Measurements from ENCODE around the gene HMG20A. TPM values are rescaled to one million over a fixed set of nuclear protein-coding genes. Genes with fewer than 3 reads are reported as not detected.

HMG20A gene
- total RNA-seq, 1 donor: 20.7 TPM

DNA sequence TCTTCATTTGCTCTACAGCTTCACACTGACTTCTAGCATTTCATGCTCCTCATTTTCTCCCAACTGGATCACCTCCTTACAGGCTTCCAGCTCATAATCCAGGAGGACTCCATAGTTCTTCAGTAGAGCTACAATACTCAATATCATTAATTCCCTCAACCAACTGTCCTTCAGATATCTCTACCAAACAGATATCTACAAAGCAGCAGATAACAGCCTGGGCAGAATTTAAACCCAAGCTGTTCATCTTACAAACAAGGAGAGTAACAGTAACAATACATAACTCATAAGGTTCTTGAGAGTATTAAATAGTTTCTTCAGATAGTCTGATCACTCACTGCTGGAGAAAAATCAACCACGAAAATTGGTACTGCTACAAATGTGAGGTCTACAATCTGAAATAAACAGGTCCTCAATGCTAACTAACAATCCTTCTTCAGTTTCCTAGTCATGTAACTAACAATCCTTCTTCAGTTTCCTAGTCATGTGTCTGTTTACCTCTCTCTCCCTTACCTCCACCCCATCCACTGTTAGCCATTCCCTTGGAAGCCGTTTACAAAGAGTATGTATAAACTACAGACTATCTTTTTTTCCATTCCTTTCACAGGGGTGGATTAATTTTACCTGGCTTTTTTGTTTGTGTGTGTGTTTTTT, 5.8 kb upstream of the HMG20A start:
- H3K27me3 ChIP-seq (ENCODE audit: insufficient read depth, low read length): no peaks in the 10 kb centered on the region
- H3K4me3 ChIP-seq (ENCODE audit: low read length): no peak overlapping the region
- H3K9me3 ChIP-seq (ENCODE audit: low read depth, low read length): no peaks in the 10 kb centered on the region
- H3K4me1 ChIP-seq (ENCODE audit: insufficient read depth, low read length): peaks cover 30% of the 10 kb centered on the region

DNA sequence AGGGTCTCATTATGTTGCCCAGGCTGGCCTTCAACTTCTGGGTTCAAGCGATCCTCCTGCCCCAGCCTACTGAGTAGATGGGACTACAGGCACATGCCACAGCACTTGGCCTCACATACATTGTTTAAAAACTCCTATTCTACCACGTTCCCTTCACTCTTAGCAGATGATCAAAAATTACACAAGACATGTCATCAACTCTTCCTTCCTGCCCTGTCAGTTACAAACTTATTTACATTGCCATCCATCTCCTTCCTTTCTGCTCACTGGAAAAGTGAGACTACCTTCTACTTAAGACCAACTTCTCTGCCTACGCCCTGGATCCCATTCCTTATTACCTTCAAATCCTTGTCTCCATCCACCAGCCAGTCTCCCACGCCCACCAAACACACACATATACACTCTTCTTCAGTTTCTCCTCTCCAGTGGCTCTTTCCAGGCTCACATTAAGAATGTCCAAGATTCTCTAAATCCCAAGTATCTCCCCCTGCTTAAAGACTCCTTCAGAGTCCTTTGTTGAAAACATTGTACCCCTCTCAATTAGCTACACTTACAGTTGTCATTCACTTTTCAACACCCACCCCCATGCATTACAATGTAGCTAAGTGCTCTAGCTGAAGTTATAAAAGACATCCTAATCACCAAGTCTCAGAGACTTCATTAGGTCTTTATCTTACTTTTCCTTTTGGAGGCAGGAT, 5.1 kb upstream of the HMG20A start:
- Histone ChIP-seq H3K4me3 (ENCODE audit: low read length) (no peak overlapping the region), H3K4me1 (ENCODE audit: insufficient read depth, low read length) (peaks cover 27% of the 10 kb centered on the region)

DNA sequence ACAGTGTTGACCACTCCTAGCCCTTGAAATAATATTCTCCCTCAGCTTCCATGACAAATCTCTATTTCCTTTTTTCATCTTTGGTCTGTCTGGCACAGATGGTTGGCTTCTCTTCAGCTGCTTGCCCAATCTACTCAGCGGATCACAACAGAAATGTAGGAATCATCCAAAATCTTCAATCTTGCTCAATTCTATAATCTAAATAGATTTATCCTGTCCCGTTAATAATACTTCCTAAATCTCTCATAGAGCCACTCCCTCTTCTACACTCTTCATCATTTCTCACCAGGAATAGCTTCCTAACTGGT, 4.6 kb upstream of the HMG20A start:
- no peak overlapping the region for H3K4me3 ChIP-seq (ENCODE audit: low read length)
- H3K9me3 ChIP-seq (ENCODE audit: low read depth, low read length): no peaks in the 10 kb centered on the region
- H3K27me3 ChIP-seq (ENCODE audit: insufficient read depth, low read length): no peaks in the 10 kb centered on the region
- H3K4me1 ChIP-seq (ENCODE audit: insufficient read depth, low read length): peaks cover 27% of the 10 kb centered on the region

More for the DNA sequence above, 5.1 kb upstream of the HMG20A start:
- H3K27me3 ChIP-seq (ENCODE audit: insufficient read depth, low read length): no peaks in the 10 kb centered on the region
- H3K9me3 ChIP-seq (ENCODE audit: low read depth, low read length): no peaks in the 10 kb centered on the region

DNA sequence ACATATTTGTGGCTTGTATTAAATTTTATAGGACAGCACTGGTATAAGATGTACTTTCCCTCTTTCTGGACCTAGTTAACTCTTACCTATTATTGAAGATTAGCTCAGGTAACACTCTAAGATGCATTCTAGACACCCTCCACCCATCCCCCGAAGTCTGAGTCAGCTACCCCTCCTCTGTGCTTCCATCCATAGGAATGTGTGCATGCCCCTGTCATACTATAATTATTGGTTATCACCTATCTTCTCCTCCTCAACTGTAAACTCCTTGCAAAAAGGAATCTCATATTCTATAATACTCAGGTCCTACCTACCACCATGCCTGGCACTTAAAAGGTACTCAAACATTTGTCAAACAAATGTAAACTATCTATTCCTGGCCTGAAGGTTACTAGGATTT, 3.7 kb upstream of the HMG20A start:
- H3K27me3 ChIP-seq (ENCODE audit: insufficient read depth, low read length): no peaks in the 10 kb centered on the region
- H3K9me3 ChIP-seq (ENCODE audit: low read depth, low read length): no peaks in the 10 kb centered on the region
- H3K4me3 ChIP-seq (ENCODE audit: low read length): no peak overlapping the region
- peaks cover 35% of the 10 kb centered on the region for H3K4me1 ChIP-seq (ENCODE audit: insufficient read depth, low read length)

DNA sequence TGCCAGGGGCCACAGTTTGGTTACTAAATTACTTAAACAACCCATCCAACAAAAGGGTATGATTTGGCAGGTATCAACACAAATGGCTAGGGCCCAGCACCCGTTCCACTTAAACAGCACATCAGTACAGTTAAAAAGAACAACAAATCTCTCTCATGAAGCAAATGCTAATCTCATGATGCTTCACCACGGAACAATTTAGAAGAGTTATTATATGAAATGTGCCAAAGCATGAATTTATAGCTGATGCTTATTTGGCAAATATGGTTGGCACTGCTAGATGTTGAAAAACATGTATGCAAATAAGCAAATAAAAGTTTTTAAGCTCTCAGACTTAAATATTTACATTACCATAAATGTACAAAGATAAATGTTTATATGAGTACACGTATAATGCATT, 3.1 kb upstream of the HMG20A start:
- no peaks in the 10 kb centered on the region for H3K27me3 ChIP-seq (ENCODE audit: insufficient read depth, low read length)
- peaks cover 38% of the 10 kb centered on the region for H3K4me1 ChIP-seq (ENCODE audit: insufficient read depth, low read length)
- H3K9me3 ChIP-seq (ENCODE audit: low read depth, low read length): no peaks in the 10 kb centered on the region
- H3K4me3 ChIP-seq (ENCODE audit: low read length): no peak overlapping the region

DNA sequence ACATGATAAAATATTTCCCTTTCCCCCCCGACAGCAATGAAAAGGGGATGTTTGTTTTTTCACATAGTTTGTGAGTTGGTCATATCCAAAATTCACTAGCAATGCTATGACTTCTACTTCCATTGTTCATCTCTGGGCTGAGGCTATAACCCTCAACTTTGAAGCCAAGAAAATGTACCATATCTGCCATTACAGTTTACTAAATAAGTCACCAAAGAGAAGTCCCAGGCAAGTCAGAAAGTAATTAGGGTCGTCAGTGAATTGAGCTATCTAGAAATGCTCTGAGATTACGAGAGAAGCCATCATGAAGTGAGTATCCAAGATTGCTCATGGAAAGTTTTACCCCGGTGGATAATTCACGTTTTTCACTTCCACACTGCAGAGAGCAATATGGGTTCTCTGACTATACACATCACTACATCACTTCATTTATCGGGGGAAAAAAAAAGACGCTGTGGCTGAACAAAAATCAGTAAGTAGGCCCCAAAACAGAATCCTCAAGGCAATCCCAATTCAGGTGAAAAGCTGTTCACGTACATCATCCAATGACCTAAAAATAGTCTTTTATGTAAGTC, 2.2 kb upstream of the HMG20A start:
- no peaks in the 10 kb centered on the region for H3K9me3 ChIP-seq (ENCODE audit: low read depth, low read length)
- no peaks in the 10 kb centered on the region for H3K27me3 ChIP-seq (ENCODE audit: insufficient read depth, low read length)
- H3K4me3 ChIP-seq (ENCODE audit: low read length): no peak overlapping the region
- peaks cover 38% of the 10 kb centered on the region for H3K4me1 ChIP-seq (ENCODE audit: insufficient read depth, low read length)

DNA sequence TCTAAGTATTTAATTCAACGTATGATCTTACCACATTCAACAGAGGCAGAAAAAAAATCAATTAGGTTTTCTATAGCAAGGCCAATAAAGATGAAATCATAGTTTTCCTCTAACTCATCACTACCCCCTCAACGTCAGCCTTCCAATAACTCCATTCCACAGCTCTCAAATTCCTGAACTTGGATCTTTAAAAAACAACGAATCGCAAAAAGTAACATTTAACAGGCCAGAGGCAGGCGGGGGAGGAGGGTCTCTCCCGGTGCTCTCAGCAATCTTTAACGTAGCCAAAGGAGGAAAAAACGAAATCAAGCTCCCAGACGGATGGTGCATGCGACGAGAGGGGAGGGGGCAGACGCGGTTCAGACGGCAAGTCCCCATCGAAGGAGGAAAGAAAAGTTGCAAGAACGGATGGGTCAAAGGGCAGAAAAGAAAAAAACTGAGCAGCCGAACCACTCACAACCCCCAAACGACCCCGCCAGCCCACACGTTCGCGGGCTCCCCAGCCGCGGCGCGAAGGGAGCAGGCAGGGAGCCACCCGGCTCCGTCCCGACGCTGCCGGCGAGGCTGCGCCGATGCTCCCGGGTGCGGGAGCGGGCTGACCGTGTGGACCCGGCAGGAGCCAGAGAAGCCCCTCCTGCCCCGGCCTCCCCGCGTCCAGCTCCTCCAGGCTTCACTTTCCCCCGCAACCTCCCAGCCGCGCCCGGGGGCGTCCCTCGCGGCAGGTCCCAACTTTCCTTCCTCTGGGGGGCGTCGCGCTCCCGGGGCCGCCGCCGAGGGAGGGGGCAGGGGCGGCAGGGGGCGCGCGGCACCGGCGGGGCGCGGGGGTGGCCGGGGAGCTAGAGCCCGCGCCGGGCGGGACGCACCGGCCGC, 1.5 kb upstream of the HMG20A start:
- H3K9me3 ChIP-seq (ENCODE audit: low read depth, low read length): no peaks in the 10 kb centered on the region
- H3K27me3 ChIP-seq (ENCODE audit: insufficient read depth, low read length): no peaks in the 10 kb centered on the region
- peak overlapping the region; percentile 94 for H3K4me3 ChIP-seq (ENCODE audit: low read length)
- H3K4me1 ChIP-seq (ENCODE audit: insufficient read depth, low read length): peaks cover 38% of the 10 kb centered on the region

DNA sequence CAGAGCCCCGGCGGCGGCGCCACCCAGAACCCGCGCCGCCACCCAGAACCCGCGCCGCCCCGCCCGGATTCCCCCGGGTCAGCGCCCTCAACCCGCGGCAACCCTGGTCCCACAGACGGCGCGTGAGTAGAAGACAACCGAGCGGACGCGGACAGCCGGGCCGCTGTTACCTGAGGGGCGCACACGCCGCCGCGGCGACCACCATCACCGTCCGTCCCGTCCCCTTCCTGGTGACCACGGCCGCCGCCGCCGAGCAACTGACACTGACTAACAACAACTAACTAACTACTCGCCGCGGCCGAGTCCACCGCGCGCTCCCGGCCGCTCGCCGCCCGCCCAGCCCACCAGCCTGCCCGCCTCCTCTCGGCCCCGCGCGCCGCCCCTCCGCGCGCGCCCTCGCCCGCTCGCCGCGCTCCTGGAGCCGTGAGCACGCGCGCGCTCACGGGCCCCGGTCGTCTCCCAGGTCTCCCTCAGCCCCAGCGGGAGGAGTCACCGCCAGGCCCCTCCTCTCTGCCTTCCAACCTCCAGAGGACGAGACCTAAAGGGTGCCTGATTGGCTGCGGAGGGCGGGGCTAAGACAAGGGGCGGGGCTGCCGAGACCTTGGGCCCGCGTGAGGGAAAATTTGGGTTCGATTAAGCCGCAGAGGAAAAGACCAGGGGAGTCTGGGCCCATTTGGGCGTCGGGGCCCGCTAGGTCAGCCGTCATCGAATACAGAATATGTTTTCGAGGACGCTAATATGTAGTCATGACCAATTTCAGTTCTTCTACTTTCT, 665 bp upstream of the HMG20A start, which contains the start of gene PEAK1:
Gene PEAK1 (minus strand): TSS at position 269 of the 774 bp plus-strand sequence. CDS start 238,178 bp downstream, outside the sequence.
- peaks cover 33% of the 10 kb centered on the region for H3K4me1 ChIP-seq (ENCODE audit: insufficient read depth, low read length)
- no peaks in the 10 kb centered on the region for H3K27me3 ChIP-seq (ENCODE audit: insufficient read depth, low read length)
- no peaks in the 10 kb centered on the region for H3K9me3 ChIP-seq (ENCODE audit: low read depth, low read length)
- H3K4me3 ChIP-seq (ENCODE audit: low read length): peak within 1 kb of the TSS; percentile 94

DNA sequence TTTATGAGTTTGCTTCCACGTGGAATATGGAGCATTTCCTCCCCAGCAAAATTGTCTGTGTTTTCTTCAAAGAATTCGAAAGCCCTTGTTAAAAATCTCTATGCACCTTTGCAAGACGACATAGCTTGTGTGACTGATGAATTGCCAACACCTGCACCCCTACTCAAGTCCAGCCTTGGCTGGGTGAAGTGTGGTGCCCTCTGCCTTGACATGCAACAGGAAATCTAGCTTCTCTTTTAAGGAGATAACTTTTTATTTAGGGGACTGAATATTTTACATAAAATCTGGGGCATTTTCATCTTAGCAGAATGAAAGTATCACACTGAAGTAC, 647 bp downstream of the HMG20A start:
- Histone ChIP-seq H3K9me3 (ENCODE audit: low read depth, low read length) (no peaks in the 10 kb centered on the region), H3K4me1 (ENCODE audit: insufficient read depth, low read length) (peaks cover 21% of the 10 kb centered on the region), H3K4me3 (ENCODE audit: low read length) (peak overlapping the region; percentile 94), H3K27me3 (ENCODE audit: insufficient read depth, low read length) (no peaks in the 10 kb centered on the region)

DNA sequence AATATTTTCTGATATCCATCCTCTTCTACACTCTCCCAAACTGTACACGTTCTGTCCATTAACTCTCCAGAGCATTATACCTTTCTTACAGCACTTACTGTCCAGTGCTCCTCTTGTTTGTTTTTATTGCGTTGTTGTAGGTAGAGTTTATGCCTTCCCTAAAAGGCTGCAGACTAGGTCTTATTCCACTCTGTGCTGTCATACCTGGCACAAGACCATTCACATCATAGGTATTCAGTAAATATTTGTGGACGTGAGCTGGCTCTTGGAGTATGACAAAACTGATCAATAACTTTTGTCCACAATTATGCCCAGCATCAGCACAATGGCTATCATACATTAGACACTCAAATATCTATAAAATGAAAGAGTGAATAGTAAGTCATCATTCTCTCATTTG, 4.4 kb downstream of the HMG20A start:
- Histone ChIP-seq H3K4me1 (ENCODE audit: insufficient read depth, low read length) (peaks cover 11% of the 10 kb centered on the region), H3K9me3 (ENCODE audit: low read depth, low read length) (no peaks in the 10 kb centered on the region), H3K27me3 (ENCODE audit: insufficient read depth, low read length) (no peaks in the 10 kb centered on the region), H3K4me3 (ENCODE audit: low read length) (no peak overlapping the region)

DNA sequence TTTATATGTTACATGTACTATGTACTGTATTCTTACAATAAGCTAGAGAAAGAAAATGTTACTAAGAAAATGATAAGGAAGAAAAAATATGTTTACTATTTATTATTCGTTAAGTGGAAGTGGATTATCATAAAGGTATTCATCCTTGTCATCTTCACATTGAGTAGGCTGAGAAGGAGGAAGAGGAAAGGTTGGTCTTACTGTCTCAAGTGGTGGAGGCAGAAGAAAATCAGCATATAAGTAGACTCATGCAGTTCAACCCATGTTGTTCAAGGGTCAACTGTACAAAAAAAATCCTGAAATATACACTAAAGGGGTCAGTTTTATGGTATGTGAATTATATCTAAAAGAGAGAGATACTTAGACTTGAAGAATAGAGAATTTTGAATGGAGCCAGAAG, 5.7 kb downstream of the HMG20A start:
- H3K9me3 ChIP-seq (ENCODE audit: low read depth, low read length): no peaks in the 10 kb centered on the region
- H3K4me3 ChIP-seq (ENCODE audit: low read length): no peak overlapping the region
- H3K27me3 ChIP-seq (ENCODE audit: insufficient read depth, low read length): no peaks in the 10 kb centered on the region
- peaks cover 11% of the 10 kb centered on the region for H3K4me1 ChIP-seq (ENCODE audit: insufficient read depth, low read length)

DNA sequence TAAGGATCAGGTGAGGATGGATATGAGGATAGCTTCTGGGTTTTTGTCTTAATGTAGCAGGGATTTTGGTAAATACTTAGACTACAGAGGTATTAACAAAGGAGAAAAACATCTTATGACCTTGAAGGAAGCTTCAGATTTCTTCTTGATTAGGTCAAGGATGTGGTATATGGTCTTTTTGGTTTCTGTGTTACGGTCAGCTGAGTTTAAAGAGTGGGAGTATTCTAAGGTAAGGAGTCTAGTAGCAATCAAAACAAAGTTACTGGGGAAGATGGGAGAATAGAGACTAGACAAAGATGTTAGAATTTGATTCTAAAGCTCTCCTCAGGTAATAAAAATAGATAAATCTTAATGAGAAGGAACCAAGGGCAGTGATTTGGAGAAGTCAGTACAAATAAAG, 6.2 kb downstream of the HMG20A start:
- Histone ChIP-seq H3K4me3 (ENCODE audit: low read length) (no peak overlapping the region), H3K9me3 (ENCODE audit: low read depth, low read length) (no peaks in the 10 kb centered on the region), H3K27me3 (ENCODE audit: insufficient read depth, low read length) (no peaks in the 10 kb centered on the region), H3K4me1 (ENCODE audit: insufficient read depth, low read length) (peaks cover 6% of the 10 kb centered on the region)

DNA sequence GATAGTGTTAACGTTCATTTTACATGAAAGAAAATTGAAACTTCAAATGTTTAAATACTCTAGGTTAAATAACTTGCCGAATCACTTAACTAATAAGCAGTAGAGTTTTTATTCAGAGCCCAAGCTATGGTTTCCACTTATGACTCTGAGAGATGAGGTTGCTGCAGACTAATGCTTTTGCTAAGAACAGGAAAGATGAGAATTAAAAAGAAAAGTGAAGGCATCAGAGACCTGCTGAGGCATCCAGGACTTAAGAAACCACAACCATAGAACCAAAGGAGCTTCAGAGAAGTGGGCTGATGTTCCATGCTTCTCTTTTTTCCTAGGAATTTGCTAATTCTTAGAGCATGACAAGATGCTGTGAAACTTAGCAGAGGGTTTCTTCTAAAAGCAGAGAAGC, 9.5 kb downstream of the HMG20A start:
- H3K4me3 ChIP-seq (ENCODE audit: low read length): no peak overlapping the region

DNA sequence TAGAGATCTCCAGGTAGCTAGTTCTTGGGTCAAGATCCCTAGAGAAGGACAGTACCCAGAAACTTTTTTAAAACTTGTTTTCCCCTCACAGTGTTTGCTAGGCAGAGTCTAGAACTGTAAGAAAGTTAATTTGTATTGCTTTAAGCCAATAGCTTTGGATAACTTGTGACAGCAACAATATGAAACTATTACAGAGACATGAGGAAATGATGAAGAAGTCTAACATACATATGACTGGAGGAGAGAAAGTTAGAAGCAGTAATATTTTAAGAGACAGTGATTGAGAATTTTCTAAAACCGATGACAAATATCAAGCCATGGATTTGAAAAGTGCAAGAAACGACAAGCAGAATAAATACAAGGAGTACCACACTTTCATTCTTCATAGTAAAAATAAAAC, 10.0 kb downstream of the HMG20A start:
- H3K27me3 ChIP-seq (ENCODE audit: insufficient read depth, low read length): no peaks in the 10 kb centered on the region
- no peaks in the 10 kb centered on the region for H3K9me3 ChIP-seq (ENCODE audit: low read depth, low read length)
- H3K4me1 ChIP-seq (ENCODE audit: insufficient read depth, low read length): peaks cover 3% of the 10 kb centered on the region
- H3K4me3 ChIP-seq (ENCODE audit: low read length): no peak overlapping the region

More for the DNA sequence above, 9.5 kb downstream of the HMG20A start:
- Histone ChIP-seq H3K4me1 (ENCODE audit: insufficient read depth, low read length) (peaks cover 3% of the 10 kb centered on the region), H3K9me3 (ENCODE audit: low read depth, low read length) (no peaks in the 10 kb centered on the region), H3K27me3 (ENCODE audit: insufficient read depth, low read length) (no peaks in the 10 kb centered on the region)
